PC-9 (cell line): Measurements from ENCODE around the gene TBCD. TPM values are rescaled to one million over a fixed set of nuclear protein-coding genes. Genes with fewer than 3 reads are reported as not detected.

ENCODE experiments used
- BruUV-seq: library from RNA; stranded (reverse); fragments of 400-500 nt; replicated peaks from 2 replicates; lab custom pipeline; 2021; lab: Mats Ljungman, UMichigan
- CTCF ChIA-PET: fragments of 300-600 bp; sonication (Branson Sonifier 250); formaldehyde crosslinking; loops from one replicate; lab custom pipeline; 2022; ENCODE audit warnings: antibody characterized with exemption; lab: Charles Lee
- POLR2A ChIA-PET: fragments of 300-600 bp; sonication (Branson Sonifier 250); formaldehyde crosslinking; loops from one replicate; lab custom pipeline; 2022; ENCODE audit warnings: antibody characterized with exemption; ENCODE audit not compliant: unreplicated experiment; lab: Charles Lee
- DNase-seq, 2 experiments: peaks; one replicate each; pipeline versions ENCODE4 v3.0.0 to v3.0.0-alpha.2; 2015 to 2022; ENCODE audit warnings: mixed read lengths in 1 of 2
- H2AFZ ChIP-seq: fragments of 200-600 bp; sonication (generic); 2 replicates; pipeline ENCODE4 v1.8.1; 2017; ENCODE audit warnings: antibody characterized with exemption
- H3F3A ChIP-seq: fragments of 200-600 bp; sonication (generic); 2 replicates; pipeline ENCODE4 v1.8.1; 2017; ENCODE audit warnings: antibody characterized with exemption, mild to moderate bottlenecking, low read depth; ENCODE audit not compliant: insufficient read depth
- H3K27ac ChIP-seq: fragments of 200-600 bp; sonication (generic); 2 replicates; pipeline ENCODE4 v1.6.1; 2016; ENCODE audit warnings: mixed run types
- H3K27me3 ChIP-seq: fragments of 200-600 bp; sonication (generic); 2 replicates; pipeline ENCODE4 v1.6.1; 2016; ENCODE audit warnings: low read depth, mixed run types; ENCODE audit not compliant: insufficient read depth
- H3K36me3 ChIP-seq: fragments of 200-600 bp; sonication (generic); 2 replicates; pipeline ENCODE4 v1.6.1; 2016; ENCODE audit warnings: low read depth, mixed run types
- H3K4me1 ChIP-seq: fragments of 200-600 bp; sonication (generic); replicated peaks from 2 replicates; pipeline ENCODE4 v1.6.1; 2016; ENCODE audit warnings: mixed run types; ENCODE audit not compliant: insufficient read depth
- H3K4me2 ChIP-seq: fragments of 200-600 bp; sonication (generic); 2 replicates; pipeline ENCODE4 v1.6.1; 2017; ENCODE audit warnings: mixed run types
- H3K4me3 ChIP-seq: fragments of 200-600 bp; sonication (generic); 2 replicates; pipeline ENCODE4 v1.6.1; 2016; ENCODE audit warnings: mixed run types
- H3K79me2 ChIP-seq: fragments of 200-600 bp; sonication (generic); 2 replicates; pipeline ENCODE4 v1.6.1; 2017; ENCODE audit warnings: low read depth, mixed run types
- H3K9me2 ChIP-seq: fragments of 200-600 bp; sonication (generic); 2 replicates; pipeline ENCODE4 v1.8.1; 2017; ENCODE audit warnings: mild to moderate bottlenecking; ENCODE audit not compliant: insufficient read depth
- H3K9me3 ChIP-seq: fragments of 200-600 bp; sonication (generic); 2 replicates; pipeline ENCODE4 v1.8.1; 2016; ENCODE audit warnings: low read depth; ENCODE audit not compliant: insufficient read depth
- H4K20me1 ChIP-seq: fragments of 200-600 bp; sonication (generic); 2 replicates; pipeline ENCODE4 v1.8.1; 2017; ENCODE audit not compliant: insufficient read depth
- EZH2 ChIP-seq: fragments of 200-600 bp; sonication (generic); IDR thresholded peaks from 2 replicates; pipeline ENCODE4 v1.8.0; 2017; ENCODE audit warnings: antibody characterized with exemption, low read depth
- intact Hi-C: fragments of 100-400 bp; cut with micrococcal nuclease; formaldehyde crosslinking; loops from one replicate; pipeline ENCODE4 v1.10.0; 2022; ENCODE audit not compliant: unreplicated experiment
- total RNA-seq: library from RNA; stranded (reverse); gene quantifications from 2 replicates; pipeline ENCODE4 v1.2.3, GENCODE V29; 2021
- TF ChIP-seq, protein P1 (sequence below): fragments of 200-600 bp; sonication (generic); conservative IDR thresholded peaks from 2 replicates; pipeline ENCODE4 v1.6.1; 2017; ENCODE audit warnings: mixed run types, antibody characterized with exemption, mild to moderate bottlenecking, moderate library complexity

TBCD gene
- total RNA-seq, 1 experiment from 2014 or later = 115 TPM

- no peaks in the 10 kb centered on the region for H3K9me2 ChIP-seq
- peaks cover 28% of the 10 kb centered on the region for H3K79me2 ChIP-seq
- H3K27me3 ChIP-seq = no peaks in the 10 kb centered on the region
- peak overlapping the region; percentile 86 for H3K4me2 ChIP-seq
- no peaks in the 10 kb centered on the region for H4K20me1 ChIP-seq
- peak overlapping the region; percentile 40; the same call in 1 of the 2 replicates for H3K4me3 ChIP-seq
- peak overlapping the region; percentile 99 for H3K27ac ChIP-seq
- DNase-seq = no peak
- intact Hi-C loops = loop anchor here (1.0 kb wide), 1 partner anchor 15 kb away; no protein-coding TSS in a partner anchor
- no peak overlapping the region for H2AFZ ChIP-seq
- no TSS peak for BruUV-seq
- no peaks in the 10 kb centered on the region for H3K9me3 ChIP-seq
- ChIA-PET POLR2A (interaction anchor here (0.6 kb wide), 2 partner anchors 16 to 946 kb away, joined by 4 to 5 read pairs; no protein-coding TSS in a partner anchor), CTCF (interaction anchor here (0.7 to 1.2 kb wide), 2 partner anchors 16 to 321 kb away, joined by 4 to 6 read pairs; no protein-coding TSS in a partner anchor)
- no peaks in the 10 kb centered on the region for H3K36me3 ChIP-seq
- TF ChIP-seq, protein P1, sequence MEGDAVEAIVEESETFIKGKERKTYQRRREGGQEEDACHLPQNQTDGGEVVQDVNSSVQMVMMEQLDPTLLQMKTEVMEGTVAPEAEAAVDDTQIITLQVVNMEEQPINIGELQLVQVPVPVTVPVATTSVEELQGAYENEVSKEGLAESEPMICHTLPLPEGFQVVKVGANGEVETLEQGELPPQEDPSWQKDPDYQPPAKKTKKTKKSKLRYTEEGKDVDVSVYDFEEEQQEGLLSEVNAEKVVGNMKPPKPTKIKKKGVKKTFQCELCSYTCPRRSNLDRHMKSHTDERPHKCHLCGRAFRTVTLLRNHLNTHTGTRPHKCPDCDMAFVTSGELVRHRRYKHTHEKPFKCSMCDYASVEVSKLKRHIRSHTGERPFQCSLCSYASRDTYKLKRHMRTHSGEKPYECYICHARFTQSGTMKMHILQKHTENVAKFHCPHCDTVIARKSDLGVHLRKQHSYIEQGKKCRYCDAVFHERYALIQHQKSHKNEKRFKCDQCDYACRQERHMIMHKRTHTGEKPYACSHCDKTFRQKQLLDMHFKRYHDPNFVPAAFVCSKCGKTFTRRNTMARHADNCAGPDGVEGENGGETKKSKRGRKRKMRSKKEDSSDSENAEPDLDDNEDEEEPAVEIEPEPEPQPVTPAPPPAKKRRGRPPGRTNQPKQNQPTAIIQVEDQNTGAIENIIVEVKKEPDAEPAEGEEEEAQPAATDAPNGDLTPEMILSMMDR = no peak
- no peak for TF ChIP-seq EZH2
- peaks cover 27% of the 10 kb centered on the region for H3F3A ChIP-seq
- H3K4me1 ChIP-seq = peaks cover 52% of the 10 kb centered on the region
These were observed 108.9 kb downstream of the TBCD start for GRCh38 chr17:82860606-82861392.

DNA sequence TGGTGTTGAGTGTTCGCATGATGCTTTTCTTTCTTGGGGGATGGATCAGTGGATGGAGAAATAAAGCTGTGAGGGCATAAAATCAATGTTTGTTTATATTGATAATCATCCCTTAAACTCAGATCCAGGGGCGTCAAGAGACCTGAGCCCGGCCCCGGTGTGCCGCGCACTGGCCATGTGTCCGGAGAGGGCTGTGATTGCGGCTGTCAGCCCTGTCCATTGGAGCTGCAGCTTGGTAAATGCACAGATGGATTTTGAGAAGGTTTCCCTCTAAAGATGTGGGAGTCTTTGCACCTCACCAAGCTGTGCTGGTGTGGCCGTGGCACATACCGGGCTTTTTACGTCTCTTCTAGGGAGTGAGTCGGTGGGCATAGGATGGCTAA lies 109.5 kb downstream of the TBCD start:
- Histone ChIP-seq H3K27ac (no peak overlapping the region), H3K9me2 (no peaks in the 10 kb centered on the region), H3K27me3 (no peaks in the 10 kb centered on the region), H4K20me1 (no peaks in the 10 kb centered on the region), H3F3A (peaks cover 27% of the 10 kb centered on the region), H3K4me2 (peak overlapping the region; percentile 86; the same call in 1 of the 2 replicates), H3K36me3 (no peaks in the 10 kb centered on the region), H3K4me1 (peaks cover 52% of the 10 kb centered on the region), H3K79me2 (peaks cover 28% of the 10 kb centered on the region), H3K4me3 (no peak overlapping the region), H3K9me3 (no peaks in the 10 kb centered on the region), H2AFZ (no peak overlapping the region)
- intact Hi-C loops = no loop called here
- no TSS peak for BruUV-seq
- ChIA-PET POLR2A (no interaction called here), CTCF (interaction anchor here (0.7 kb wide), 1 partner anchor 320 kb away, joined by 4 read pairs; no protein-coding TSS in a partner anchor)
- DNase-seq = no peak
- TF ChIP-seq EZH2 = no peak
- TF ChIP-seq, protein P1 = no peak

GRCh38 chr17:82862191-82862590 lies 110.3 kb downstream of the TBCD start:
- POLR2A ChIA-PET = no interaction called here
- no peaks in the 10 kb centered on the region for H3K27me3 ChIP-seq
- H3K79me2 ChIP-seq = peaks cover 28% of the 10 kb centered on the region
- H2AFZ ChIP-seq = no peak overlapping the region
- no TSS peak for BruUV-seq
- CTCF ChIA-PET = no interaction called here
- no peaks in the 10 kb centered on the region for H3K9me3 ChIP-seq
- no peak overlapping the region for H3K27ac ChIP-seq
- H3K36me3 ChIP-seq = no peaks in the 10 kb centered on the region
- H3F3A ChIP-seq = peaks cover 27% of the 10 kb centered on the region
- no peak overlapping the region for H3K4me2 ChIP-seq
- no peaks in the 10 kb centered on the region for H3K9me2 ChIP-seq
- H3K4me1 ChIP-seq = peaks cover 48% of the 10 kb centered on the region
- TF ChIP-seq EZH2 = no peak
- TF ChIP-seq, protein P1 = no peak
- H3K4me3 ChIP-seq = no peak overlapping the region
- intact Hi-C loops = no loop called here
- no peak for DNase-seq
- no peaks in the 10 kb centered on the region for H4K20me1 ChIP-seq
